ENCODE measurements around the gene PHF12.
A peak's percentile ranks its signal among the peaks of the same experiment; 100 is the strongest.

PHF12 gene

DNA sequence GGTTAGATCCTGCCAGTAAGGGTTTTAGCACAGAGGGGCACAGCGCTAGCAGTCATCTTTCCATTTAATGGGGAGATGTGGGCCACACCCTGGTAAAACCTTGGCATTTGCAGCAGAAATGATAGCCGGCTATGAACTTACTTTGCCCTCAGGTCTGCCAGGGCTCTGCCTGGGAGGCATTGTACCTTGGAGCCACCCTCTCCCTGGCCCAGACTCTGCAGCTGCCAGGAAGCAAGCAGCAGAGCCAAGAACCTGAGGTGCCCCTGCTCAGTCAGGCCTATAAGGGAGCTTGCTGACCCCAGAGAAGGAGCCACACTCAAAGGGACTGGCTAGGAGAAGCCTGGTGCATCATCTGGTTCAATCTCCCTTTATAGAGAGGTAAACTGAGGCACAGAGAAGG is 23.7 kb upstream of the PHF12 start:
- no peak for DNase-seq

DNA sequence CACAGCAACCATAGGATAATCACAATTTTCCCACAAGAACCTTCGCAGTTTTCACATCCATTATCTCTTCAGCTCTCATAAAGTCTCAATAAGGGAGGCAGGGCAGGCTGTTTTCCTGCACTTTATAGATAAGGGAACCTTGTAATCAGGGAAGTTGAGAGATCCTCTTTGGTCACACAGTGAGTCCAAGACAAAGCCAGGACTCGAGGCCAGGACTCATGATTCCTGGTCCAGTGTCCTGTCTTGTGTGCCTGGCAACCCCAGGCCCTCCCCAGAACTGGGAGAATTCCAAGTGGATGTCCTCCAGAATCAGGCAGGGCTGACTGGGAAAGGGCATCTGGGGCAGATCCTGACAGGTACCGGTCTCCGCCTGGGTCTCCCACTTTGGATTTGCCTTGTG is 23.1 kb upstream of the PHF12 start:
- no peak for DNase-seq

GRCh38 chr17:28973425-28973824 is 22.1 kb upstream of the PHF12 start:
- peak; percentile 86 for DNase-seq

DNA sequence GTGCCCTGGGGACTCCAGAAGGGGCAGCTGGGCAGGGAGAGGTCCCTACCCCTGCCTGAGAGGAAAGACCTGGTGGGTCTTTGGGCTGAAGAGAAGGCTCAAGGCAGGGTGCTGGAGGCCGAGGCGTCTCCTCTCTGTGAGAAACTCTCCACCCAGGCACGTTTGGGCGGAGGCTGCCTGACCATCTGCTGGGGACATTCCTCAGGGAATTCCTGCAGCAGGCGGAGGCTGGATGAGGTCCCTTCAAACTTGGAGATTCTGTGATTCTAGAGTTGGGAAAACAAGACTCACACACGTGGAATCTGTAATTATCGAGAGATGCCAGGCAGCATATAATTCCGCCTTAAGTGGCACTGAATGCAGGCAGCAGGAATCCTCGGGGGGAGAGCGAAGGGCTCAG is 21.1 kb upstream of the PHF12 start:
- peak; percentile 36 for DNase-seq

DNA sequence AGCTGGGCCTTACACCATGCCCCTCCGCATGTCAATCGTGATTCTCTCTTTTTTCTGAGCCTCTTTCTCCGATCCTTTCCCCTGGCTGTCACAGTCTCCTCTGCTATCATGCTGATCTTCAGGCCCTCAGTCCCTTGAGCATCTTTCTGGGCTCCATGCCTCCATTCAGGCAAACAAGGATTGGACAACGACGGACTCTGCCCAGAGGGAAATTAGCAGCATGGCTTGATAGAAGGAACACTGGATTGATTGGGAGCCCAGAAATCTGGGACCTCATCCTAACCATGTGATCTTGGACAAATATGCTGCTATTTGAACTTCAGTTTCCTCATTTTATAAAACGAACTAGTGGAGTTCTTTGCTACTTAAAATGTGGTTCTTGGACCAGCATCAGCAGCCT is 19.6 kb upstream of the PHF12 start:
- DNase-seq: no peak

DNA sequence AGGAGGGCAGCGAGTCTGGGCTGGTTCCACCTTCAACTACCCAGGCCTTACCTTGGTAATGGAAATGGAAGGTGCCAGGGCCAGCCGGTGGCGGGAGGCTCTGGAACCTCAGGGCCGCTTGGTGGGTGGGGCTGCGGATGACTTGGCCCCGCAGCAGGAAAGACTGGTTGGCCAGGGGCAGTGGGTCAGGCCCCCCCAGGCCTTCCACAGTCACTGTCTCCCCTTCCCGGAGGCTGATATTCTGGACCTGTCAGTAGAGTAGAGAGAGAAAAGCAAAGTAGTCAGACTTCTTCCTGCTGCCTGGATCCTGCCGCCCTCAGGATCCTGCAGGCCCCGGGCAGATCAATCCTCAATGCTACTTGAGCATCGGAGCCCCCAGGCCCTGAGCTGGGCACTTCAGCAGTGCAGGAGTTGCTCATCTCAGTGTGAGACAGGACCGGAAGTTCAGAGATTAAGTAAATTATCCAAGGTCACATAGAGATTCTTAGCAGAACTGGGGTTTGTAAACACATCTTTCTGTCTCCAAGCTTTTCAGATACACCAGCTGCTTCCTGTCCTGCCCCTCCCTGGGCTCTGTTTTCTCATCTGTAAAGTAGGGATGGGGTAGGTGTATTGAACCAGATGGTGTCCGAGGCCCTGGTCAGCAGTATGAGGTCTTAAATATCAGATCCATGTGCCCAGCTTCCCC is 18.5 kb upstream of the PHF12 start:
- no peak for DNase-seq

DNA sequence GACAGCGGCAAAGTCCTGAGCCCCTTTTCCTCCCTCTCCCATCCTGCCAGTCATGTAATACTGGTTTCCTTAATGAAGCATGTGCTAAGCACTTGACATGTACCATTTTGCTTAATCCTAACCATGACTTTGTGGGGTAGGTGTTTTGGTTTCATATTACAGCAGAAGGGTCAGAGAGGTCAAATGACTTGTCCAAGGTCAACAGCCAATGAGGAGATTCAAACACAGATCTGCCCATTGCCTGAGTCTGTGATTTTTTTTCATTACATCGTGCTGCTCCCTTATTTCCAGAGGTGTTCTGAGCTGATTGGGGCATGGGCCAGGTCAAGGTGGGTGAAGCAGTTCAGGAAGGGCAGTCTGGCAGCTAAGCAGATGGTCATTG is 17.6 kb upstream of the PHF12 start:
- no peak for DNase-seq

DNA sequence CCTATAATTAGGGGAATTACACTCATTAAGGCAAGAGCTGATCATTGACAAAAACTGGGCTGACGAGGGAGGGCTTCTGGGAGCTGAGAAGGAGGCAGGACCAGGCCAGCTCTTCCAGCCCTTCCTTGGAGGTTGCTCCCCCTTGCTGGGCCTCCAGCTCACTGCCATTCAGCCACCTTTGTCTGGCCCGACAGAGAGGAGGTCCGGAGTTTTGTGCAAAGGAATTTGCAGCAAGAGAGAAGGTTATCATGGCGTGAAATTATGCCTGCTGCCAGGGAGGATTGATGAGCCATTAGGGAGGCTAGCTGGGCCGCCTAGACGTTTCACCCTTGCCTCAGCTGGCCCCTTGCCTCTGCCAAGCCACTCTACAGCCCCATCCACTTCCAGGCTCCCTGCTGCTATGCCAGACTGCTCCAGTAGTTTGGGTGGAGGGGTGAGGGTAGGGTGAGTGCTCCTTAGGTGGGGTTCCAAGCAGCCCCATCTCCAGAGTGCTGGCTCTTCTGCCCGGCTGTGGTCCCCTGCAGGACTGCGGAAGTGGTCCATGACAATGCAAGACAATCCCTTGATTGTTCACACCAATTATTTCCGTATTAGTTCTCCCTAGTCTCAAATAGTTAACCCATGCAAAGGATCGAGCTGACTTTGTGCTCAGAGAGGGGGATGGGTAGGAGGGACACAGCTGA is 17.1 kb upstream of the PHF12 start:
- DNase-seq: no peak

- DNase-seq: no peak
Measured at GRCh38 chr17:28967221-28968135, 16.2 kb upstream of the PHF12 start.

DNA sequence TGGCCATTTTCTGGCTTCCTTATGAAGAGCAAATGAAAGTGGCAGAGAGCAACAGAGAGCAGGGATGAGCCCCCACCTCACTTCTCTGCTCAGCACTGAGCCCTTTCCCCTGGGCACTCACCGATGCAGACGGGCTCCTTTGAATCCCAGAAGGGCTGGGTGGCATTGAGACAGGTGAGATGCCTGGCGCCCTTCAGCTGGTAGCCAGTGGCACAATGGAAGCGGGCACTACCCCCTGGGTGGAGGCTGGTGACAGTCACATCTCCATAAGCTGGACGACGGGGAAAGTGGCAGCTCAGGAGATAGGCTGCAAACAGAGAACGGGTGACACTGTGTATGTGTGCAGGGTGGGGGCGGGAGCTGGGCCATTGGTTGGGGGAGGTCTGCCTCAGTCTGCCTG is 12.5 kb upstream of the PHF12 start:
- DNase-seq: no peak

- DNase-seq: no peak
Measured at GRCh38 chr17:28963055-28963611, 11.8 kb upstream of the PHF12 start.

GRCh38 chr17:28961391-28961790 is 10.1 kb upstream of the PHF12 start:
- no peak for DNase-seq

DNA sequence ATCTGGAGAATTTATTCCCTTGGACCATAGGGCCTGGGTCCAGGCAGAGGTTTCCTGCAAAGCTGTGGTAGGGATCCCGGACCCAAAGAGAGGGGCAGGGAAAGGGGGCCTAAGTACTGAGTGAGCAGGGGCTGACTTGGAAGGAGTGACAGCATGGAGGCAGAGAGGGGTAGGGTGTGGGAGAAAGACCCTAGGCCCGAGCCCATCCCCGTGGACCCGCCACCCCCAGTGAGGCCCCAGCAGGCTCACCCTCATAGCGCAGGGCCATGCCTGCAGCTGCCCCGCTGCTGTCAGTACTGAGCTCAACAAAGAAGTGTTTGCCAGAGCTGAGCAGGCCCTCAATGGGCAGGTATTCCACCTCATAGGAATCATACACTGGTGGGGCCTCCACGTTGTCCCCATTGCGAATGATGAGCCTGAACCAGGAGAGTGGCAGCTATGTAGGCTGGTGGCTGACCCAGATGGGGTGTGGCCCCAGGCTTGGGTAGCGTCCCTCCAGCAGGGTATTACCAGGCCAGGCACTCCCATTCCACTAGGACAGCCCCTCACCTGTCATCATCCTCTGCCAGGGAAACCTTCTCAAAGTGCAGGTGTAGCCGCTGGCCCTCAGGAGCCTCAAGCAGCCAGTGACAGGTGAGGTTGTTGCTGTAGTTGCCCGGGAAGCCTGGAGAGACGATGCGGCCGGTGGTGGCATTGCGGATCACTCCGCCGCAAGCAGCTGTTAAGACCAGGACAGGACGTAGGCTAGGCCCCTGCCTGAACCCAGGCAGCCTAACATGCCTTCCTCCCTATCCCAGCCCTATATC is 9.1 kb upstream of the PHF12 start:
- DNase-seq: no peak

GRCh38 chr17:28959471-28959871 is 8.2 kb upstream of the PHF12 start:
- no peak for DNase-seq

DNA sequence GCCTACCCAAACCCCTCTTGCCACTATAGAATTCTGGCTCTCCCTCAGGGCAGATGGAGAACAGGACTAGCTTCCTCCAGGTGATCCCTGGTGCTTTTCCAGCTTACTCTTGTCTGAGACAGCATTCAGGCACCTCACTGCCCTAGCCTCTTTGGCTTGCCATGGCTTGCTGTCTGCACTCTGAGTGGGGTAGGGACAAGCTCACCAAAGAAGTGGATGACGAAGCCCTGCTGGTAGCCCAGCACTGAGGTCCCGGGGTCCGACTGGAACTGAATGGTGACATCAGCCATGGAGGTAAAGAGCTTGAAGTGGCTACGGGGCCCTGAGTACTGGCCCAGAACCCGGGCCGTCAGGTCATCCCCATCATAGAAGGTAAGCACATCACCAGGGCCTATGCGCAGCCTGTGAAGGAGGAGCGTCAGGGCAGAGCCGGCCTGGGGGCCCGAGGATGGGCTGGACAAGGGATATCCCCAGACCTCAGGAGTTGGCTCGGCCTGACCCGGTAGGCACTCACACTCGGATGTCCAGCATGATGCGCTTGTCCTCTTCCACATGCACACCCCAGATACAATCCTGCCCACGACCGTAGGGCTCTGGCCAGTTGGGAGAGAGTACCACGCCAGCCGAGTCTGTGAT is 7.6 kb upstream of the PHF12 start:
- DNase-seq: no peak

DNA sequence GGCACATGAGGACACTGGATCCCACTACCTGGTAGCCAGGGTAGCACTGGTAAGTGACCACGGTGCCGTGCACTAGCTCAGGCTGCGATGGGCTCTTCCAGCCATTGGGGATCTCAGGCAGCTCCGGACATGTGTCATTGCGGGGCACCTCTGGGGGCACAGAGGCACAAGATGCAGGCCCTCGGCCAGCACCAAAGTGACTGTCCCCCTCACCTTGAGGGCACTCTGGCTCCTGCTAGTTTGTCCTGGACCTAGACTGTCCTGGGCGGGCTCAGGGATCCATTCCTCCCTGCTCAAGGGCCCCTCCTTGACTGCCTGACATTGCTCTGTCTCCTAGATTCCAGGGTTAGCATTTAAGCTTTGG is 6.7 kb upstream of the PHF12 start:
- no peak for DNase-seq

- no peak for DNase-seq
Measured at GRCh38 chr17:28957277-28957991, 6.1 kb upstream of the PHF12 start.

DNA sequence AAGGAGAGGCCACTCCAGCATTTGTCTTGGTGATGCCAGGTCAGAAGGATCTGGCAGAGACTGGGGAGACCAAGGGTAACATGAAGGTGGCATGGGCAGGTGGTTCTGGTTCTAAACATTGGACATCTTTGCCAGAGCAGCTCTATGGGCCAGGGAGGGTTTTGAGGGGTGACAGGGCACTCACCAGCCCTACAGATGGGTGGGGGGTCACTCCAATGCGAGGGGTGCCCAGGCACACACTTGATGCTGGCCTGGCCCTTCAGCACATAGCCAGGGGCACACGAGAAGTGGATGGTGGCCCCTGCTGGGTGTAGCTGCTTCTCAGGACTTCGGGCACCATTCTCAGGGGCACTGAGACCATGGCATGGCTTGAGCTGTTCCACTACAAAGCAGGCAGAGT is 5.5 kb upstream of the PHF12 start:
- no peak for DNase-seq

DNA sequence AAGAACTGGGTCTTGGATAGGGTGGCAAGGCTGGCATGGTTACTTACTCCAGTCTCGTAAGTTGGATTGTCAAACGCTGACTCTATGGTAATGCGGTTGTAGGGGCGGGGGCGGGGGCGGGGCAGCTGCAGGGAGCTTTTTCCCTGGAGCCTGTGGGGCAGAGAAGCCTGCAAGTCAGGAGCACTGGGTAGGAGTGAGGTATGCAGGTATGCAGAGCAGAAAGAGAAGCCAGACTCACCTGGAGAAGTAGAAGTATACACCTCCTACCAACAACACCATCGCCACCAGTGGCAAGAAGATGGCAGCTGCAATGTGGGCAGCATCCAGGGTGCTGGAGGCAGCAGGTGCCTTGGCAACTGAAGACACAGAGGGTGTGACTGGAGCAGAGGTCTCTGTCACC is 4.8 kb upstream of the PHF12 start:
- DNase-seq: no peak

GRCh38 chr17:28955408-28955807 is 4.1 kb upstream of the PHF12 start:
- DNase-seq: no peak

GRCh38 chr17:28954886-28955285 is 3.6 kb upstream of the PHF12 start:
- no peak for DNase-seq
